SJSA1 (cell line): ENCODE data around the gene MASP1. TPM values are rescaled to one million over a fixed set of nuclear protein-coding genes. Genes with fewer than 3 reads are reported as not detected.

Experiments
- DNase-seq, 2 experiments: peaks; one replicate each; pipeline ENCODE4 v3.0.0-alpha.2; 2015 to 2020; ENCODE audit warnings: low spot score in 2 of 2, low read depth in 1 of 2
- H3K27ac ChIP-seq: fragments of 250-450 bp; sonication (Bioruptor Pico); 2 replicates; pipeline ENCODE4 v1.5.1; 2020; ENCODE audit warnings: mild to moderate bottlenecking, moderate library complexity
- H3K27me3 ChIP-seq: fragments of 250-450 bp; sonication (Bioruptor Pico); replicated peaks from 2 replicates; pipeline ENCODE4 v1.5.1; 2020; ENCODE audit warnings: mild to moderate bottlenecking, moderate library complexity
- H3K36me3 ChIP-seq: fragments of 250-450 bp; sonication (Bioruptor Pico); 2 replicates; pipeline ENCODE4 v1.5.1; 2020; ENCODE audit warnings: mild to moderate bottlenecking
- H3K4me1 ChIP-seq: fragments of 250-450 bp; sonication (Bioruptor Pico); replicated peaks from 2 replicates; pipeline ENCODE4 v1.6.1; 2021; ENCODE audit warnings: mild to moderate bottlenecking
- H3K4me3 ChIP-seq: fragments of 250-450 bp; sonication (Bioruptor Pico); 2 replicates; pipeline ENCODE4 v1.5.1; 2020; ENCODE audit warnings: mild to moderate bottlenecking
- H3K9me3 ChIP-seq: fragments of 250-450 bp; sonication (Bioruptor Pico); replicated peaks from 2 replicates; pipeline ENCODE4 v1.5.1; 2020; ENCODE audit warnings: mild to moderate bottlenecking
- total RNA-seq: library from RNA; depleted of rRNA; stranded (reverse); fragments of >200 nt; shearing (Covaris generic); gene quantifications from 2 replicates; pipeline ENCODE4 v1.2.3, GENCODE V29; 2014

The MASP1 gene
- total RNA-seq, 1 experiment from 2014 or later: 2.3 TPM

DNA sequence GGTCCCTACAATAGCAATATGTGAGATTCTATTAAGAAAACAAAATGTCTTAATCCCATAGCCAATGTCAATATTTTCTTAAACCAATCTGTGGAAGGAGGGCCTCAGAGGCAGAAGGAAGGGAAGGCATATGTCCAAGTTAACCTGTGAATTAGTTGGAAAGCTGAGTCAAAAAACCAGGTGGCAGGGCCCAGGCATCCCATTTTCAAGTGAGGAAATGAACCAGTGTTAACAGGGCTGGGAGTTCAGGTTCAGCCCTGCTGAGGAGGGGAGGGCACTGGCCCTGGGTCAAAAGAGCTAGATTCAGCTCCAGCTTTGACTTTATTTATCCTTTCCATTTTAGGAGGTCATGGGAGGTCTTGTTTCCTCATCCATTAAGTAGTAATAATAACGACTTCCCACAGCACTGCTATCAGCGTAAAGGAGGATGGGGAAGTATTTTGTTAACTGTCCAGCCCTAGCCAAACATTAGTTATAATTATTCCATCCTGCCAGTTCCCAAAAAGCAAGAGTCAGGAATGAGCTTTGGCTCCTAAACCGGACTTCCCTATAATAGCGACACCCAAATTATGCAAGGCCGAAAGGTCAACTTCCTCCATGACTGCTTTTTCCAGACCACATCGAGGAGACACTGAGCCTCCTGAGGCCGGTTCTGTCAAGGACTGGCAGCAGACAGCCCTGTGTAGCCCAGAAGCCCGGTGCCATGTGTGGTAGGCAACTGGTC lies 3.2 kb downstream of the MASP1 start:
- Histone ChIP-seq H3K27ac (no peak overlapping the region), H3K4me3 (no peak overlapping the region), H3K27me3 (no peaks in the 10 kb centered on the region), H3K36me3 (no peaks in the 10 kb centered on the region), H3K9me3 (no peaks in the 10 kb centered on the region), H3K4me1 (peaks cover 13% of the 10 kb centered on the region)
- no peak for DNase-seq

DNA sequence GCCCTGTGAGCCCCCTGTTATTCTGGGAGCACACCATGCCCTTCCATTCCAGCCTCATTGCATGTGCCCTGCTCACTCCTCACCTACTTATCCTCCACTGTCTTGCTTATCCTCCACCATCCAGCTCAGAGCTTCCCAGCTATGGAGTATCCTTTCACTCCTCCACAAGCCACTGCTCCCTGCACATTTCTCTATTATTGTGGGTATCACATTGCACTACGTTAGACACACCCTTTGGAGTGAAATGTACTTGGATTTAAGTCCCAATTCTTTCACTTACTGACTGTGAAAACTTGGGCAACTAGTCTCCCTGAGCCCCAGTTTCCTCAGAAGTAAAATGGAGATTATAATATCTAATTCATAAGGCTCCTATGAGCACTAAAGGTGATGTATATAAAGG lies 4.3 kb downstream of the MASP1 start:
- Histone ChIP-seq H3K4me1 (peaks cover 13% of the 10 kb centered on the region), H3K36me3 (no peaks in the 10 kb centered on the region), H3K4me3 (no peak overlapping the region), H3K27ac (no peak overlapping the region), H3K9me3 (no peaks in the 10 kb centered on the region), H3K27me3 (no peaks in the 10 kb centered on the region)
- no peak for DNase-seq

DNA sequence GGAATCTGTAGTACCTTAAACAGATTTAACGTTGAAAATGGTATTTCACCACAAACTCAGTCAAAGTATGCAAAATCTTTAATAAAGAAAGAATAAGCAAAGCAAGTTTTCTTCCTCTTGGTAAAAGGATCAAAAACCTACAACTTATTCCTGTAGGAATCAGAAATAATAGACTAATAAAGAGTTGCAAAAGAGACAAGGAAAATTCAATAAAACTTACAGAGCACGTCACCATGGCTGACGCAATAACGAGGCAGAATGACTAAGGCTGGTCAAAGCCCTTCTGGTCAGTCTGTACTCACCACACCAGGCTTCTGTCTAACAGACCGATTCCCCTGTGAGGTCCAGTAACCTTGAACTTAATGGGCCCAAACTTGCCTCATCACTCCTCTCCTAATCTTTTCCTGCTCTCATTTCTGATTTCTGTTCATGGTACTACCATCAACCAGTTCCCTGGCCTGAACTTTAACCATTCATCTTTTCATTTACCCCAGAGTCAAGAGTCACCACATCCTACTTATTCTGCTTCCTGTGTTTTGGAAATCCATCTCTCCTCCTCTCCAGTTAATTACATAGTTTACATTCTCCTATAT lies 5.0 kb downstream of the MASP1 start:
- Histone ChIP-seq H3K27ac (no peak overlapping the region), H3K27me3 (no peaks in the 10 kb centered on the region), H3K9me3 (no peaks in the 10 kb centered on the region), H3K4me1 (peaks cover 18% of the 10 kb centered on the region), H3K4me3 (no peak overlapping the region), H3K36me3 (no peaks in the 10 kb centered on the region)
- no peak for DNase-seq

DNA sequence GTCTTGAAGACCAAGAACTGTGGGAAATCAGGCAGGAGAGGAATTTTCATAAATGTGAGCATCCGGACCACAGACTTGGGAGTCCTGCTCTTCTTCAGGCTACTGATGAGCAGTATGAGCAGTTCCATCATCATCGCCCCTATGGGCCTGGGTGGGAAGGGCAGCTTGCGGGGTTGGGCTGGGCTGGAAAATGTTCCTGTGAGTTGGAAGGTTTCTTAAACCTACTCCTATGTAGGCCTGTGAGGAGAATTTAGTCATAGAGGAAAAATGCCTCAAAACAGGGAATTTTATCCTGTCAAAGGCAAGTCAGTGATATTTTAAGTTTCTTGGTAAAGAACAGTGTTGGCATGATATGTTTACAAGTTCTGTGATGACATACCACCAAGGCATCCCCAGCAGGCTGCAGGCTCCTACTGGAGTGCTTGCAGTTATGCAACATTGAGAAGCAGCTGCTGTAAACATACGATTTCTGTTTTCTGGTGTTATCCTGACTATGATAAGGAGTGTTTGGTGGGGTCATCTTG lies 10.3 kb downstream of the MASP1 start:
- DNase-seq: peak; percentile 82 to 83
- Histone ChIP-seq H3K27ac (peak overlapping the region; percentile 55), H3K4me1 (peaks cover 22% of the 10 kb centered on the region), H3K4me3 (no peak overlapping the region), H3K9me3 (no peaks in the 10 kb centered on the region), H3K36me3 (no peaks in the 10 kb centered on the region), H3K27me3 (no peaks in the 10 kb centered on the region)

DNA sequence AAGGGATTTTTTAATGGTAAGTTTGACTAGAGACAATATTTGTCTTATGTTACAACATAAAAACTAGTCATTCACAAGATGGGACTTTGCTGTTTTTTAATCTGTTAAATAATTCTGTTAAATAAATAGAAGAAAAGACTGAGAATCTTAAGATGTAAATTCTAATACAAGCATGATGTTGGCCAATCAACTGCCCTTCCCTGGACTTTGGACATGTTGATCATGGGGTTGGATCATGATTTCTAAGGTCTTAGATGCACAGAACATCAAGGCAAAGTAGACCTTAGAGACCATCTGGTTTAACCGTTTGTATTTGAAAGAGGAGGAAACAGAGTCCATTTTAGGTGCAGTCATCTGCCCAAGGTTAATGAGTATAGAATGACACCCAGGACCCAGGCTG lies 10.9 kb downstream of the MASP1 start:
- no peak overlapping the region for H3K4me3 ChIP-seq
- DNase-seq: no peak
- H3K36me3 ChIP-seq: no peaks in the 10 kb centered on the region
- H3K27me3 ChIP-seq: no peaks in the 10 kb centered on the region
- peak overlapping the region; percentile 55 for H3K27ac ChIP-seq
- no peaks in the 10 kb centered on the region for H3K9me3 ChIP-seq
- peaks cover 22% of the 10 kb centered on the region for H3K4me1 ChIP-seq

DNA sequence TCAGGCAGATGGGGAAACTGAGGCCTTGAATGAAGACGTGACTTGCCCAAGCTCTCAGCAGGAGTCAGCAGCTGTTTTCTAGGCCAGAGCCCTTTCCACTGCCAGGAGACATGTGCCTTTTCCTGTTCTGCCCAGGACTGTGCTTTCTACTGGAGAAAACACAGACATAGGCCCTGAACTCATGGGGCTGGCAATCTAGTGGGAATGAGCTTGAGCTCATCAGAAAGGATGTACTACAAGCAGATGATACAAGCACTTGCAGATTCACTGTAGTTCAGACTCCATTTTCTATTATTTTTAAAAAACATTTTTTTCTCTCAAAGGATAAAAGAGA lies 14.4 kb downstream of the MASP1 start:
- Histone ChIP-seq H3K4me1 (peaks cover 21% of the 10 kb centered on the region), H3K27me3 (no peaks in the 10 kb centered on the region), H3K9me3 (no peaks in the 10 kb centered on the region)

DNA sequence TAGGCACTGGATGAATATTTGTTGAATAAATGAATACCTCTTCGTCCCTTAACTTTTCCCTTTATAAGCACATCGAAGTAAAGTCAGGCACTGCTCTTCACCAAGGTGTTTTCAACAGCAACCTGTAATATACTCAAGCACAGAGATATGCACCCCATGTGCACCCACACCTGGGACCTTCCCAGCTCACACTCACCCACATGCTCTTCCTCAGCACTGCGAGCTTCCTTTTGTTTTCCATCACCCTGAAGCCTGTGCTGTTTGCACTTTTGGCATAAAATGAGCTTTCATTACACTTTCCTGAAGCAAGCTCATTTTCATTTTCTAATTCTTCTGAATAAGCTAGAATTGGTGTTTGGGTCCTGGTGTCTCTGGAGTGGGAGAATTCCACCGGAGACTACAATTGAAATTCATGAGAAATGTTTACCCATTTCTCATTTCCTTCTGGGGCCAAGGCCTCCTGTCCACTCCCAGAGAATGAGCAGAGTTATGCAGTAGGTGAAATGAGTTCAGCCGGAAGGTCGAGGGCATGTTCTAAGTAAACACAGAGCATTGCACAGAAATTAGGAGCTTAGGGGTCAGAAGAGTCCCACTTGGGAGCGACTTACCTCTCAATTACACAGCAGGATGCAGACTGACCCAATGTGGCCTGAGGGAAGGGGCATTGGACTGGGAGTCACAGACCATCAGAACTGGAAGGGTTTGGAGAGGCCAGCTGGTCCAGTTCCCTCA lies 15.0 kb downstream of the MASP1 start:
- Histone ChIP-seq H3K4me3 (no peak overlapping the region), H3K27ac (no peak overlapping the region), H3K27me3 (no peaks in the 10 kb centered on the region), H3K4me1 (peaks cover 16% of the 10 kb centered on the region), H3K36me3 (no peaks in the 10 kb centered on the region), H3K9me3 (no peaks in the 10 kb centered on the region)
- no peak for DNase-seq

More for the DNA sequence above, 14.4 kb downstream of the MASP1 start:
- Histone ChIP-seq H3K27ac (no peak overlapping the region), H3K36me3 (no peaks in the 10 kb centered on the region), H3K4me3 (no peak overlapping the region)
- DNase-seq: no peak

DNA sequence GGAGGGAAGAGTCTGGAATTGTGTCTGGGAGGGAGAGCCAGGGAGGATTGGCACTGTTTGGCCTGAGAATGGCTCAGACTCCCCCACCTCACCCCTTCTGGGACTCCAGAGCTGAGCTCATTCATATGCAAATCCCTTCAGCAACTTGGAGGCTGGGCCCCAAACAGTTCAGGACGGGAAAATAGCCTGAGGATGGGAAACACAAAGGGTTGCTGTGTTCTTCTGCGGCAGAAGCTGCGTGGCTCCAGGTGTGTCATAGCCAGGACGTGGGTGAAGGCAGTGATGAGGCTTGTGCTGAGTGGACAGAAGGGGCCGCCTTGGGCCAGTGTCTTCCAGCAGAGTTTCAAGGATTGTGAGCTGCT lies 16.6 kb downstream of the MASP1 start:
- no peak overlapping the region for H3K27ac ChIP-seq
- no peaks in the 10 kb centered on the region for H3K36me3 ChIP-seq
- no peak overlapping the region for H3K4me3 ChIP-seq
- peaks cover 2% of the 10 kb centered on the region; the same call in 1 of the 2 replicates for H3K9me3 ChIP-seq
- H3K27me3 ChIP-seq: no peaks in the 10 kb centered on the region
- DNase-seq: no peak
- no peaks in the 10 kb centered on the region for H3K4me1 ChIP-seq

DNA sequence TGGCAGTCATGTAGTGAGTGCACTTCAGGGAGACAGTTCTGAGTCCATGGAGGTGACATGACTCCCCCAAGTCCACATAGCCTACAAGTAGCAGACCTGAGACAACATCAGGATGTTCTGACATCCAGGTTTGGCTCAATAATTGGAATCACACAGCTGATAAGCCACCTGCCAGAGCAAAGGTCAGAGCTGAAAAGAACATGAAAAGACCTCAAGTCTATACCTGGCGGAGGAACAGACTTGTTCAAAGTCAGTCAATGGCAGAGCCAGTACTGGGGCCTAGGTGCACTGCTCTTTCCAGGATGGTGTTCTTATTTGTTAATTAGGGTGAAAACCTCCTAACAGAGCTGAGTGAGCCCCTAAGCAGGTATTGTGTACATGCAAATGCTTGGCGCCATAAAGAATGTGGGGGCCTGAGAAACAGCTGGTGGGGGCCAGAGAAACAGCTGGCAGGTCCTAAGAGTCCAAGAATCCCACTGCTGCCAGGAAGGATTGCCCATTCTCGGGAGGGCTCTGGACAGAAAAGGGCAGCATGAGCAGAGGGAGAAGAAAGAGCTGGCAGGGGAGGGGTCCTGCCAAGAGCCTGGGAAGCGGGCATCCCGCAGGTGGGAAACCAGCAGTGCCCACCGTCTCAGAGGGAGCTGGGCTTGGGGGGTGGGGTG lies 17.1 kb downstream of the MASP1 start:
- Histone ChIP-seq H3K4me1 (no peaks in the 10 kb centered on the region), H3K27me3 (no peaks in the 10 kb centered on the region), H3K9me3 (peaks cover 6% of the 10 kb centered on the region; the same call in 1 of the 2 replicates), H3K4me3 (no peak overlapping the region), H3K36me3 (no peaks in the 10 kb centered on the region), H3K27ac (no peak overlapping the region)
- DNase-seq: no peak

DNA sequence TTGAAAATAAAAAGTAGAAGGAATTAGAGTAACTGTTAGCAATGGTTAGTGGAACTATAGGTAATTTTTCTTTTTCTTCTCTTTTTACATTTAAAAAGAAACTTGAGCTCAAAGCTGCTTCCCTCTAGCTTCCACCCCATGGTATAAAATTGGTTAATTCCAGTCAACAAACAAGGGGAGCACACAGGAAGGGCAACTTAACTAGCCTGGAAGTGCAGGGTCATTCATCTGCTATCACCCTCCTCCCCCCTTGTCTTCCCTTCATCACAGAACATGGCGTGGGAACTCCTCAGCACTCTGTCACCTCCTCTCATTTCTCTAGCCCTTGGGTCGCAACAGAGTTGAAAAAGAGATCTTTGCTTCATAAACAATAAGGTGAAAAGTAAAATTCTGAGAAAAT lies 20.0 kb downstream of the MASP1 start:
- DNase-seq: no peak
- no peaks in the 10 kb centered on the region for H3K27me3 ChIP-seq
- H3K4me3 ChIP-seq: no peak overlapping the region
- H3K27ac ChIP-seq: no peak overlapping the region
- peaks cover 9% of the 10 kb centered on the region; the same call in 1 of the 2 replicates for H3K9me3 ChIP-seq
- H3K4me1 ChIP-seq: no peaks in the 10 kb centered on the region
- H3K36me3 ChIP-seq: no peaks in the 10 kb centered on the region

DNA sequence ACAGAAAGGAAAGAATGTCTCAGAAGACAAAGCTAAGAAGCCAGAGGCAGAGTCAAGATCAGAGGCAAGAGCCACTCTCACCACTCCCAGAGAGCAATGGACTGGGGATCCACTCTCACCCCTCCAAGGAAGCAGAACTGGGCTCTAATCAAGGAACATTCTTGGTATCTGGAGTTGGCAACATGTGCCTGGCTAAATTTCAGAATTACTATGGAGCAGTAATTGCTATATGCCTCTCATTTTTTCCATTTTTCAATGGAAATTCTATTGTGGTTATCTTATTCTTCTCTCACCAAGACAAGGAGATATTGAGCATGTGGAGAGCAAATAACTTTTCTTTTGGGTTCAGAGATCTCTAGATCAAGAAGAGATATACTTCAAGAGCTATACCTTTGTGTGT lies 22.1 kb downstream of the MASP1 start:
- H3K27ac ChIP-seq: no peak overlapping the region
- H3K9me3 ChIP-seq: peaks cover 9% of the 10 kb centered on the region; the same call in 1 of the 2 replicates
- no peaks in the 10 kb centered on the region for H3K27me3 ChIP-seq
- H3K36me3 ChIP-seq: no peaks in the 10 kb centered on the region
- H3K4me1 ChIP-seq: peaks cover 13% of the 10 kb centered on the region
- H3K4me3 ChIP-seq: no peak overlapping the region
- DNase-seq: no peak

DNA sequence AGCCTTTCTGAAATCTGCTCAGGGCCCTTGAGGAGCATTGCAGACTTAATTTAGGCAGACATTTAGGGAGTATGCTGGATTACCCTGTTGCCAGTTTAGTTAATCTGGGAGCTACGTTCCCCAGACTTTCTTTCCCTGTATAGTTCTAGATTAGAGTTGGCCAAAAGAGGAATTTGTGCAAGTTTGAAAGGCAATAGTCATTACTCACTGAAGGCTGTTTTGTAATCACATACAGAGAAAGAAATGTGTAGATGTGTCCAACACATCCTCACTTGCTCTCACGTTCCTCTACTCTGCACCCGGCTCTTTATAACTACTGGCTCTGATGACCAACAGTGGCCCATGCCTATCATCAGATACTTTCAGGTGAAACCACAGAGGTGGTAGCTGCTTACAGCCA lies 24.2 kb downstream of the MASP1 start:
- Histone ChIP-seq H3K27ac (no peak overlapping the region), H3K4me1 (peaks cover 35% of the 10 kb centered on the region), H3K27me3 (no peaks in the 10 kb centered on the region), H3K36me3 (no peaks in the 10 kb centered on the region), H3K4me3 (no peak overlapping the region), H3K9me3 (peaks cover 9% of the 10 kb centered on the region; the same call in 1 of the 2 replicates)
- DNase-seq: no peak

DNA sequence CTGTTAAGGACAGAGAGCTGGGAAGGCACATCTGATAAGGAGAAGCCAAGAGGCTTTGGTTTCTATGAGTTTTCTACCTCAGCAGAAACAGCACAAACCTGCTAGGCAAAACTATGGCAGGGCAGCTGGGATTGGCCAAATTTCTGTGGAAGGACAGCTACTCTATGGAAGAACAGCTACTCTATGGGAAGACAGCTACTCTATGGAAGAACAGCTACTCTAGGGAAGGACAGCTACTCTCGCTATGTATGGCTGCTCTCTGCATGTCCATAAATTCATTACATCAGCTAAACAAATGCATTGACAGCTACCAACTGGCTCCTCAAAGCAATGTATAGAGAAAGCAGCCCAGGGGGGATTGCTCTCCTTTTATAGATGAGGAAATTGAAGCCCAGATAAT lies 24.8 kb downstream of the MASP1 start:
- H3K36me3 ChIP-seq: no peaks in the 10 kb centered on the region
- no peak overlapping the region for H3K27ac ChIP-seq
- no peaks in the 10 kb centered on the region for H3K27me3 ChIP-seq
- no peak overlapping the region for H3K4me3 ChIP-seq
- DNase-seq: no peak
- H3K9me3 ChIP-seq: peaks cover 9% of the 10 kb centered on the region; the same call in 1 of the 2 replicates
- H3K4me1 ChIP-seq: peaks cover 41% of the 10 kb centered on the region
